Liver (tissue), 3 donors: ENCODE data around the gene CNKSR1.

Experiments used
- CTCF ChIP-seq: fragments of 150-350 bp; IDR thresholded peaks from 2 replicates; pipeline ENCODE4 v1.5.1; 2017; ENCODE audit warnings: improper control_type of control experiment, low read depth, low read length; ENCODE audit not compliant: missing input control
- EGR1 ChIP-seq, 2 donors: IDR thresholded peaks; 2 replicates each; pipeline ENCODE4 v1.6.1; 2016 to 2018; ENCODE audit warnings: antibody characterized with exemption in 2 of 2, low read depth in 2 of 2
- FOXA2 ChIP-seq: IDR thresholded peaks from 2 replicates; pipeline ENCODE4 v1.6.1; 2016; ENCODE audit warnings: antibody characterized with exemption
- HNF4G ChIP-seq: IDR thresholded peaks from 2 replicates; pipeline ENCODE4 v1.6.1; 2016; ENCODE audit warnings: antibody characterized with exemption
- JUND ChIP-seq, 2 donors: IDR thresholded peaks; 2 replicates each; pipeline ENCODE4 v1.6.1; 2016; ENCODE audit warnings: antibody characterized with exemption in 2 of 2
- MAX ChIP-seq: IDR thresholded peaks from 2 replicates; pipeline ENCODE4 v1.6.1; 2016; ENCODE audit warnings: antibody characterized with exemption
- SP1 ChIP-seq: IDR thresholded peaks from 2 replicates; pipeline ENCODE4 v1.6.1; 2018; ENCODE audit warnings: antibody characterized with exemption, mild to moderate bottlenecking
- TF ChIP-seq, protein P1 (sequence below): IDR thresholded peaks from 2 replicates; pipeline ENCODE4 v1.6.1; 2016; ENCODE audit warnings: antibody characterized with exemption, mild to moderate bottlenecking
- donor health status: healthy.
- donor health status: healthy.

GRCh38 chr1:26169198-26169554, 8.1 kb upstream of the CNKSR1 start:
- TF ChIP-seq CTCF (no peak), MAX (no peak), JUND (IDR thresholded peaks at IDR 0.05) (no peak), FOXA2 (no peak), EGR1 (IDR thresholded peaks at IDR 0.05; ENCODE audit: low read depth in 2 of 2) (no peak), SP1 (no peak), HNF4G (no peak)
- TF ChIP-seq, protein P1, sequence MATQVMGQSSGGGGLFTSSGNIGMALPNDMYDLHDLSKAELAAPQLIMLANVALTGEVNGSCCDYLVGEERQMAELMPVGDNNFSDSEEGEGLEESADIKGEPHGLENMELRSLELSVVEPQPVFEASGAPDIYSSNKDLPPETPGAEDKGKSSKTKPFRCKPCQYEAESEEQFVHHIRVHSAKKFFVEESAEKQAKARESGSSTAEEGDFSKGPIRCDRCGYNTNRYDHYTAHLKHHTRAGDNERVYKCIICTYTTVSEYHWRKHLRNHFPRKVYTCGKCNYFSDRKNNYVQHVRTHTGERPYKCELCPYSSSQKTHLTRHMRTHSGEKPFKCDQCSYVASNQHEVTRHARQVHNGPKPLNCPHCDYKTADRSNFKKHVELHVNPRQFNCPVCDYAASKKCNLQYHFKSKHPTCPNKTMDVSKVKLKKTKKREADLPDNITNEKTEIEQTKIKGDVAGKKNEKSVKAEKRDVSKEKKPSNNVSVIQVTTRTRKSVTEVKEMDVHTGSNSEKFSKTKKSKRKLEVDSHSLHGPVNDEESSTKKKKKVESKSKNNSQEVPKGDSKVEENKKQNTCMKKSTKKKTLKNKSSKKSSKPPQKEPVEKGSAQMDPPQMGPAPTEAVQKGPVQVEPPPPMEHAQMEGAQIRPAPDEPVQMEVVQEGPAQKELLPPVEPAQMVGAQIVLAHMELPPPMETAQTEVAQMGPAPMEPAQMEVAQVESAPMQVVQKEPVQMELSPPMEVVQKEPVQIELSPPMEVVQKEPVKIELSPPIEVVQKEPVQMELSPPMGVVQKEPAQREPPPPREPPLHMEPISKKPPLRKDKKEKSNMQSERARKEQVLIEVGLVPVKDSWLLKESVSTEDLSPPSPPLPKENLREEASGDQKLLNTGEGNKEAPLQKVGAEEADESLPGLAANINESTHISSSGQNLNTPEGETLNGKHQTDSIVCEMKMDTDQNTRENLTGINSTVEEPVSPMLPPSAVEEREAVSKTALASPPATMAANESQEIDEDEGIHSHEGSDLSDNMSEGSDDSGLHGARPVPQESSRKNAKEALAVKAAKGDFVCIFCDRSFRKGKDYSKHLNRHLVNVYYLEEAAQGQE = no peak
